T-helper 2 cell treated with Interferon-gamma antibody and Interleukin-4, amounts not matched to agents 5 μg/mL and 100 μg/mL, for 36 hours (primary cell): ENCODE data around the gene TNRC6B.

Experiments
- DNase-seq: peaks from one replicate; pipeline ENCODE4 v3.0.0; 2021; ENCODE audit warnings: low spot score
- H3K27ac Mint-ChIP-seq: one replicate; pipeline ENCODE4 v1.8.0; 2021; ENCODE audit warnings: mild to moderate bottlenecking, mixed read lengths
- H3K27me3 Mint-ChIP-seq: one replicate; pipeline ENCODE4 v1.8.0; 2021; ENCODE audit warnings: low read depth, mixed read lengths
- H3K36me3 Mint-ChIP-seq: one replicate; pipeline ENCODE4 v1.8.0; 2021; ENCODE audit warnings: low read depth, mixed read lengths
- H3K4me1 Mint-ChIP-seq: one replicate; pipeline ENCODE4 v1.8.0; 2021; ENCODE audit warnings: low read depth, mixed read lengths
- H3K4me3 Mint-ChIP-seq: one replicate; pipeline ENCODE4 v1.8.0; 2022; ENCODE audit warnings: mild to moderate bottlenecking, moderate library complexity, mixed read lengths
- H3K9me3 Mint-ChIP-seq: one replicate; pipeline ENCODE4 v1.8.0; 2021; ENCODE audit warnings: mixed read lengths

TNRC6B gene

GRCh38 chr22:40328546-40329456 is 151.1 kb downstream of the TNRC6B start:
- DNase-seq, result no peak
- Mint-ChIP-seq H3K4me3 (peak overlapping the region; percentile 22), H3K27me3 (no peaks in the 10 kb centered on the region), H3K36me3 (peaks cover 54% of the 10 kb centered on the region), H3K4me1 (peaks cover 88% of the 10 kb centered on the region), H3K27ac (no peak overlapping the region), H3K9me3 (no peaks in the 10 kb centered on the region)

GRCh38 chr22:40329466-40329865 is 151.7 kb downstream of the TNRC6B start:
- no peaks in the 10 kb centered on the region for H3K27me3 Mint-ChIP-seq
- H3K4me1 Mint-ChIP-seq, result peaks cover 88% of the 10 kb centered on the region
- no peaks in the 10 kb centered on the region for H3K9me3 Mint-ChIP-seq
- H3K36me3 Mint-ChIP-seq, result peaks cover 54% of the 10 kb centered on the region
- no peak for DNase-seq
- H3K4me3 Mint-ChIP-seq, result no peak overlapping the region
- peak overlapping the region; percentile 8 for H3K27ac Mint-ChIP-seq

GRCh38 chr22:40330086-40330485 is 152.4 kb downstream of the TNRC6B start:
- Mint-ChIP-seq H3K4me3 (peak overlapping the region; percentile 37), H3K27ac (peak overlapping the region; percentile 34)

GRCh38 chr22:40330615-40331014 is 152.9 kb downstream of the TNRC6B start:
- H3K4me3 Mint-ChIP-seq, result no peak overlapping the region
- H3K36me3 Mint-ChIP-seq, result peaks cover 47% of the 10 kb centered on the region
- H3K27me3 Mint-ChIP-seq, result no peaks in the 10 kb centered on the region
- no peaks in the 10 kb centered on the region for H3K9me3 Mint-ChIP-seq
- no peak overlapping the region for H3K27ac Mint-ChIP-seq
- H3K4me1 Mint-ChIP-seq, result peaks cover 85% of the 10 kb centered on the region
- no peak for DNase-seq

More at GRCh38 chr22:40330086-40330485, 152.4 kb downstream of the TNRC6B start:
- Mint-ChIP-seq H3K27me3 (no peaks in the 10 kb centered on the region), H3K36me3 (peaks cover 50% of the 10 kb centered on the region), H3K9me3 (no peaks in the 10 kb centered on the region), H3K4me1 (peaks cover 88% of the 10 kb centered on the region)
- no peak for DNase-seq

GRCh38 chr22:40331706-40332105 is 154.0 kb downstream of the TNRC6B start:
- Mint-ChIP-seq H3K36me3 (peaks cover 50% of the 10 kb centered on the region), H3K27ac (peak overlapping the region; percentile 58), H3K9me3 (no peaks in the 10 kb centered on the region), H3K27me3 (no peaks in the 10 kb centered on the region), H3K4me1 (peaks cover 87% of the 10 kb centered on the region), H3K4me3 (peak overlapping the region; percentile 82)
- no peak for DNase-seq

GRCh38 chr22:40332319-40332781 is 154.6 kb downstream of the TNRC6B start:
- Mint-ChIP-seq H3K27me3 (no peaks in the 10 kb centered on the region), H3K9me3 (no peaks in the 10 kb centered on the region), H3K4me3 (peak overlapping the region; percentile 82), H3K27ac (peak overlapping the region; percentile 89), H3K4me1 (peaks cover 81% of the 10 kb centered on the region), H3K36me3 (peaks cover 45% of the 10 kb centered on the region)
- DNase-seq, result no peak

- peaks cover 37% of the 10 kb centered on the region for H3K36me3 Mint-ChIP-seq
- H3K4me3 Mint-ChIP-seq, result peak overlapping the region; percentile 67
- H3K27me3 Mint-ChIP-seq, result no peaks in the 10 kb centered on the region
- peaks cover 68% of the 10 kb centered on the region for H3K4me1 Mint-ChIP-seq
- H3K9me3 Mint-ChIP-seq, result no peaks in the 10 kb centered on the region
- no peak for DNase-seq
- peak overlapping the region; percentile 16 for H3K27ac Mint-ChIP-seq
These were observed 156.3 kb downstream of the TNRC6B start for GRCh38 chr22:40334060-40334459.

- H3K27me3 Mint-ChIP-seq, result no peaks in the 10 kb centered on the region
- DNase-seq, result no peak
- peak overlapping the region; percentile 84 for H3K27ac Mint-ChIP-seq
- H3K4me3 Mint-ChIP-seq, result peak overlapping the region; percentile 67
- no peaks in the 10 kb centered on the region for H3K9me3 Mint-ChIP-seq
- H3K4me1 Mint-ChIP-seq, result peaks cover 59% of the 10 kb centered on the region
- peaks cover 37% of the 10 kb centered on the region for H3K36me3 Mint-ChIP-seq
These were observed 157.2 kb downstream of the TNRC6B start for GRCh38 chr22:40334899-40335298.

GRCh38 chr22:40335358-40335757 is 157.6 kb downstream of the TNRC6B start:
- Mint-ChIP-seq H3K36me3 (peaks cover 34% of the 10 kb centered on the region), H3K27ac (no peak overlapping the region), H3K27me3 (no peaks in the 10 kb centered on the region), H3K4me1 (peaks cover 59% of the 10 kb centered on the region), H3K9me3 (no peaks in the 10 kb centered on the region), H3K4me3 (peak overlapping the region; percentile 67)
- DNase-seq, result no peak

- no peak overlapping the region for H3K4me3 Mint-ChIP-seq
- no peaks in the 10 kb centered on the region for H3K27me3 Mint-ChIP-seq
- H3K27ac Mint-ChIP-seq, result no peak overlapping the region
- H3K4me1 Mint-ChIP-seq, result peaks cover 31% of the 10 kb centered on the region
- DNase-seq, result no peak
- H3K9me3 Mint-ChIP-seq, result no peaks in the 10 kb centered on the region
- H3K36me3 Mint-ChIP-seq, result peaks cover 13% of the 10 kb centered on the region
These were observed 162.3 kb downstream of the TNRC6B start for GRCh38 chr22:40340044-40340443.

- Mint-ChIP-seq H3K4me3 (peak overlapping the region; percentile 9), H3K9me3 (no peaks in the 10 kb centered on the region), H3K4me1 (peaks cover 23% of the 10 kb centered on the region), H3K27me3 (no peaks in the 10 kb centered on the region), H3K36me3 (peaks cover 7% of the 10 kb centered on the region), H3K27ac (peak overlapping the region; percentile 22)
- DNase-seq, result no peak
These were observed 163.9 kb downstream of the TNRC6B start for GRCh38 chr22:40341604-40342003.

- Mint-ChIP-seq H3K36me3 (peaks cover 7% of the 10 kb centered on the region), H3K9me3 (no peaks in the 10 kb centered on the region), H3K4me1 (peaks cover 26% of the 10 kb centered on the region), H3K27ac (peak overlapping the region; percentile 22), H3K27me3 (no peaks in the 10 kb centered on the region), H3K4me3 (no peak overlapping the region)
- DNase-seq, result no peak
These were observed 164.8 kb downstream of the TNRC6B start for GRCh38 chr22:40342521-40342920.

GRCh38 chr22:40345271-40345670 is 167.5 kb downstream of the TNRC6B start:
- Mint-ChIP-seq H3K36me3 (peaks cover 20% of the 10 kb centered on the region), H3K4me3 (peak overlapping the region; percentile 98), H3K27me3 (no peaks in the 10 kb centered on the region), H3K9me3 (no peaks in the 10 kb centered on the region), H3K4me1 (peaks cover 35% of the 10 kb centered on the region), H3K27ac (peak overlapping the region; percentile 98)
- DNase-seq, result no peak

GRCh38 chr22:40345815-40346184 is 168.1 kb downstream of the TNRC6B start:
- Mint-ChIP-seq H3K4me1 (peaks cover 34% of the 10 kb centered on the region), H3K27me3 (no peaks in the 10 kb centered on the region), H3K36me3 (peaks cover 20% of the 10 kb centered on the region), H3K4me3 (peak overlapping the region; percentile 98), H3K27ac (peak overlapping the region; percentile 98), H3K9me3 (no peaks in the 10 kb centered on the region)
- peak; percentile 54 for DNase-seq
